H1 (cell line): ENCODE measurements around the gene DNAI2. TPM values are rescaled to one million over a fixed set of nuclear protein-coding genes. Genes with fewer than 3 reads are reported as not detected.

Experiments
- CTCF ChIA-PET: fragments of 300-600 bp; sonication (Branson Sonifier 250); formaldehyde crosslinking; loops from one replicate; lab custom pipeline; 2021; ENCODE audit not compliant: partially characterized antibody; lab: Charles Lee
- POLR2A ChIA-PET: fragments of 300-600 bp; sonication (Branson Sonifier 250); formaldehyde crosslinking; loops from one replicate; lab custom pipeline; 2021; ENCODE audit warnings: inconsistent platforms; ENCODE audit not compliant: partially characterized antibody; lab: Charles Lee
- DNase-seq, 2 experiments: peaks; one replicate each; pipeline versions ENCODE4 v3.0.0 to v3.0.0-alpha.2; 2010 to 2022; ENCODE audit warnings: low spot score in 2 of 2, low read depth in 1 of 2, mixed read lengths in 1 of 2
- FAIRE-seq: peaks from 2 replicates; lab custom pipeline; 2011; peaks lifted over from hg19 to GRCh38; lab: Jason Lieb, UNC
- H2AFZ ChIP-seq: 2 replicates; pipeline ENCODE4 v1.8.1; 2012; ENCODE audit warnings: low read length, inconsistent platforms
- H2AK5ac ChIP-seq: 2 replicates; pipeline ENCODE4 v1.6.1; 2013; ENCODE audit warnings: low read depth, low read length
- H2BK120ac ChIP-seq: replicated peaks from 2 replicates; pipeline ENCODE3; 2013; ENCODE audit warnings: low read depth, low read length, inconsistent platforms
- H2BK12ac ChIP-seq: 2 replicates; pipeline ENCODE4 v1.6.1; 2013; ENCODE audit warnings: low read depth, low read length
- H2BK15ac ChIP-seq: 2 replicates; pipeline ENCODE4 v1.6.1; 2013; ENCODE audit warnings: low read length
- H2BK20ac ChIP-seq: 2 replicates; pipeline ENCODE4 v1.6.1; 2013; ENCODE audit warnings: low read length
- H2BK5ac ChIP-seq: 2 replicates; pipeline ENCODE4 v1.6.1; 2013; ENCODE audit warnings: low read depth, low read length
- H3K14ac ChIP-seq: 2 replicates; pipeline ENCODE4 v1.6.1; 2013; ENCODE audit warnings: inconsistent platforms; ENCODE audit not compliant: insufficient read length
- H3K18ac ChIP-seq: 2 replicates; pipeline ENCODE4 v1.6.1; 2013; ENCODE audit warnings: low read length; ENCODE audit errors: extremely low read depth
- H3K23ac ChIP-seq: 2 replicates; pipeline ENCODE4 v1.6.1; 2013; ENCODE audit warnings: inconsistent platforms; ENCODE audit not compliant: insufficient read length
- H3K23me2 ChIP-seq: 2 replicates; pipeline ENCODE4 v1.6.1; 2013; ENCODE audit warnings: low read depth, low read length
- H3K27ac ChIP-seq: 2 replicates; pipeline ENCODE4 v1.6.1; 2011; ENCODE audit warnings: low read depth, low read length, inconsistent platforms
- H3K27me3 ChIP-seq, 4 experiments: replicated peaks in 1 of 4; 1 replicate in 1 of 4; 2 replicates in 3 of 4; pipeline versions ENCODE4 v1.6.1 to v1.8.1; 2011 to 2013; ENCODE audit warnings: low read length in 3 of 4, mild to moderate bottlenecking in 3 of 4, inconsistent platforms in 2 of 4, mixed read lengths in 2 of 4, moderate library complexity in 1 of 4; ENCODE audit not compliant: control insufficient read depth in 3 of 4, insufficient read depth in 3 of 4; ENCODE audit errors: extremely low read depth in 1 of 4
- H3K36me3 ChIP-seq, 4 experiments: 2 replicates each; pipeline versions ENCODE4 v1.6.1 to v1.8.1; 2011 to 2013; ENCODE audit warnings: mild to moderate bottlenecking in 4 of 4, low read length in 3 of 4, moderate library complexity in 2 of 4, control low read depth in 1 of 4, inconsistent platforms in 1 of 4; ENCODE audit not compliant: insufficient read depth in 4 of 4, control insufficient read depth in 2 of 4
- H3K4ac ChIP-seq: replicated peaks from 2 replicates; pipeline ENCODE3; 2013; ENCODE audit warnings: low read length, low read depth, mixed read lengths, inconsistent platforms; ENCODE audit not compliant: insufficient read length
- H3K4me1 ChIP-seq, 4 experiments: replicated peaks in 1 of 4; 1 replicate in 1 of 4; 2 replicates in 3 of 4; pipeline versions ENCODE4 v1.6.1 to v1.8.1; 2011 to 2013; ENCODE audit warnings: low read length in 3 of 4, inconsistent platforms in 2 of 4, mixed read lengths in 1 of 4; ENCODE audit not compliant: insufficient read depth in 4 of 4, control insufficient read depth in 3 of 4
- H3K4me2 ChIP-seq, 2 experiments: 2 replicates each; pipeline versions ENCODE4 v1.6.1 to v1.8.1; 2011 to 2013; ENCODE audit warnings: low read depth in 2 of 2, low read length in 2 of 2, control low read depth in 1 of 2, inconsistent platforms in 1 of 2, mild to moderate bottlenecking in 1 of 2; ENCODE audit not compliant: insufficient read depth in 1 of 2
- H3K4me3 ChIP-seq, 4 experiments: fragments of 200-600, 300-600 bp in 1 of 4; sonication (generic), shearing (Covaris generic), sonication (Bioruptor Twin) in 1 of 4; 2 replicates each; pipeline versions ENCODE4 v1.5.1 to v1.8.1; 2011 to 2016; ENCODE audit warnings: low read length in 4 of 4, low read depth in 3 of 4, control low read depth in 2 of 4, inconsistent platforms in 2 of 4, mild to moderate bottlenecking in 2 of 4, mixed read lengths in 1 of 4, moderate library complexity in 1 of 4; ENCODE audit not compliant: insufficient read depth in 2 of 4; ENCODE audit errors: extremely low read depth in 1 of 4
- H3K56ac ChIP-seq: replicated peaks from 2 replicates; pipeline ENCODE3; 2013; ENCODE audit warnings: low read depth, mild to moderate bottlenecking, mixed read lengths, low read length, inconsistent platforms; ENCODE audit not compliant: insufficient read length
- H3K79me1 ChIP-seq: 2 replicates; pipeline ENCODE4 v1.6.1; 2013; ENCODE audit warnings: low read depth, low read length, control low read depth
- H3K79me2 ChIP-seq, 2 experiments: 2 replicates each; pipeline versions ENCODE4 v1.6.1 to v1.8.1; 2012 to 2013; ENCODE audit warnings: low read length in 2 of 2, mild to moderate bottlenecking in 2 of 2, inconsistent platforms in 1 of 2; ENCODE audit not compliant: insufficient read depth in 2 of 2, control insufficient read depth in 1 of 2
- H3K9ac ChIP-seq, 4 experiments: replicated peaks in 1 of 4; 1 replicate in 1 of 4; 2 replicates in 3 of 4; pipeline versions ENCODE4 v1.6.1 to v1.8.1; 2011 to 2013; ENCODE audit warnings: low read depth in 3 of 4, low read length in 3 of 4, control low read depth in 2 of 4, mild to moderate bottlenecking in 2 of 4, moderate library complexity in 2 of 4, inconsistent platforms in 1 of 4; ENCODE audit errors: extremely low read depth in 1 of 4
- H3K9me3 ChIP-seq, 2 experiments: 2 replicates each; pipeline versions ENCODE4 v1.6.1 to v1.8.1; 2012 to 2013; ENCODE audit warnings: mild to moderate bottlenecking in 2 of 2, moderate library complexity in 2 of 2, control low read depth in 1 of 2, inconsistent platforms in 1 of 2, low read depth in 1 of 2, low read length in 1 of 2, mixed read lengths in 1 of 2; ENCODE audit not compliant: insufficient read depth in 2 of 2
- H4K20me1 ChIP-seq, 2 experiments: replicated peaks in 1 of 2; 2 replicates each; pipeline versions ENCODE3 to v1.8.1; 2011 to 2013; ENCODE audit warnings: inconsistent platforms in 2 of 2, low read length in 2 of 2, mild to moderate bottlenecking in 1 of 2; ENCODE audit not compliant: insufficient read depth in 2 of 2, control insufficient read depth in 1 of 2
- H4K5ac ChIP-seq: 2 replicates; pipeline ENCODE4 v1.6.1; 2013; ENCODE audit warnings: low read length, low read depth, mixed read lengths, inconsistent platforms; ENCODE audit not compliant: insufficient read length
- H4K8ac ChIP-seq: 2 replicates; pipeline ENCODE4 v1.8.0; 2013; ENCODE audit warnings: mild to moderate bottlenecking, moderate library complexity, low read length, inconsistent platforms; ENCODE audit not compliant: insufficient read depth; ENCODE audit errors: extremely low read depth
- H4K91ac ChIP-seq: replicated peaks from 2 replicates; pipeline ENCODE3; 2013; ENCODE audit warnings: low read length, mixed read lengths, inconsistent platforms; ENCODE audit not compliant: insufficient read length
- CEBPB ChIP-seq: IDR thresholded peaks from 2 replicates; pipeline ENCODE4 v1.6.1; 2012; ENCODE audit warnings: low read depth, low read length
- EGR1 ChIP-seq: IDR thresholded peaks from 2 replicates; pipeline ENCODE4 v1.6.1; 2011; ENCODE audit warnings: low read depth, low read length, borderline replicate concordance
- EP300 ChIP-seq, 2 experiments: IDR thresholded peaks; 1 replicate in 1 of 2; 2 replicates in 1 of 2; pipeline ENCODE4 v1.6.1; 2011 to 2012; ENCODE audit warnings: low read depth in 2 of 2, low read length in 2 of 2, mild to moderate bottlenecking in 2 of 2, borderline replicate concordance in 1 of 2, inconsistent platforms in 1 of 2, moderate library complexity in 1 of 2
- JUN ChIP-seq: IDR thresholded peaks from 2 replicates; pipeline ENCODE4 v1.6.1; 2011; ENCODE audit warnings: low read depth, mild to moderate bottlenecking, improper control_type of control experiment, low read length
- MAFK ChIP-seq: IDR thresholded peaks from 2 replicates; pipeline ENCODE4 v1.6.1; 2012; ENCODE audit warnings: low read depth, mild to moderate bottlenecking, improper control_type of control experiment, low read length
- NANOG ChIP-seq: IDR thresholded peaks from 2 replicates; pipeline ENCODE4 v1.6.1; 2011; ENCODE audit warnings: low read length, low read depth, mild to moderate bottlenecking, inconsistent platforms; ENCODE audit not compliant: insufficient read depth, poor library complexity, severe bottlenecking
- NRF1 ChIP-seq: IDR thresholded peaks from 2 replicates; pipeline ENCODE4 v1.6.1; 2011; ENCODE audit warnings: mild to moderate bottlenecking, low read depth, low read length, improper control_type of control experiment
- PHF8 ChIP-seq: fragments of 200-600 bp; sonication (generic); conservative IDR thresholded peaks from 2 replicates; pipeline ENCODE4 v1.7.1; 2012; ENCODE audit warnings: low read depth, mild to moderate bottlenecking, inconsistent platforms, low read length, moderate library complexity
- POLR2AphosphoS5 ChIP-seq: IDR thresholded peaks from 2 replicates; pipeline ENCODE4 v1.6.1; 2011; ENCODE audit warnings: low read depth, low read length
- TAF7 ChIP-seq: optimal IDR thresholded peaks from 2 replicates; pipeline ENCODE3; 2011; ENCODE audit warnings: low read depth, mild to moderate bottlenecking, inconsistent platforms, low read length, moderate library complexity, borderline replicate concordance
- WGBS, 2 experiments: shearing (Covaris generic) in 1 of 2; methylation state at CpG; one replicate each; pipeline versions ENCODE4 v1.1.6 to v1.1.7; 2013 to 2015; ENCODE audit warnings: low lambda C conversion rate in 2 of 2, mixed read lengths in 2 of 2, inconsistent platforms in 1 of 2, low coverage in 1 of 2, missing lambda C conversion rate in 1 of 2; ENCODE audit not compliant: insufficient replicate concordance in 2 of 2, insufficient coverage in 1 of 2, insufficient read length in 1 of 2; ENCODE audit errors: extremely low coverage in 1 of 2, missing lambda C conversion rate in 1 of 2; 5-methylcytosine and 5-hydroxymethylcytosine counted together
- polyA plus RNA-seq, 7 experiments: library from polyadenylated mRNA; depleted of rRNA in 3 of 7; stranded (reverse) in 5 of 7; unstranded in 2 of 7; fragments of >200 nt in 5 of 7; fragments of 200-250 nt in 2 of 7; gene quantifications; 1 replicate in 5 of 7; 2 replicates in 1 of 7; 4 replicates in 1 of 7; pipeline versions ENCODE4 v1.2.1 to v1.2.3, GENCODE V29; 2011 to 2013; ENCODE audit warnings: missing spikeins in 2 of 7, mixed read lengths in 2 of 7
- total RNA-seq: library from RNA; stranded (reverse); fragmentation: NEBNext Ultra II Directional; extraction: Animal tissue kit (Norgen Biotek cat#: 25700); gene quantifications from 2 replicates; pipeline ENCODE4 v1.2.1, GENCODE V29; 2021
- TF ChIP-seq, protein P1 (sequence below): IDR thresholded peaks from 2 replicates; pipeline ENCODE4 v1.6.1; 2011; ENCODE audit warnings: low read depth, mild to moderate bottlenecking, low read length; ENCODE audit not compliant: insufficient read depth
- TF ChIP-seq, protein P2 (sequence below): IDR thresholded peaks from 2 replicates; pipeline ENCODE4 v1.6.1; 2012; ENCODE audit warnings: inconsistent platforms

DNAI2 gene
- total and polyA plus RNA-seq, 2 of the 8 experiments (the other 6 are each of a cell fraction or from before 2014, with no cell fraction given), result 0.08 to 0.15 TPM

DNA sequence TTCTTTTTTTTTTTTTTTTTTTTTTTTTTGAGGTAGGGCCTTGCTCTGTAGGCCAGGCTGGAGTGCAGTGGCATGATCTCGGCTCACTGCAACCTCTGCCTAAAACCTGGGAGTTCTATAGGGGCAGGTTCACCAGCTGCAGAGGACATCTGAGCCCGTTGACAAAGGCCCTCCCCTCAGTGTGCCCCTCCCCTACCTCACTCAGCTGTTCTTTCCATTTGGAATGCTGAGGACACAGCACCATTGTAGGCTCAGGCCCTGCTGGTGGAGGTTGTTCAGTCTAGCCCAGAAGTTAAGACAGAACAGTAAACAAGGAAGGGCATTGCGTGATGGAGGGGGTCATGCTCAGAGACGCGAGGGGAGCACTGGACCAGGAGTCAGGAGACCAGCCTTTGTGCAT, 30.1 kb downstream of the DNAI2 start:
- Histone ChIP-seq H4K91ac (no peak overlapping the region), H3K23ac (no peak overlapping the region), H3K27ac (no peak overlapping the region), H2BK120ac (no peak overlapping the region), H3K27me3 (no peaks in the 10 kb centered on the region), H2AK5ac (no peak overlapping the region), H3K79me1 (no peaks in the 10 kb centered on the region), H4K20me1 (no peaks in the 10 kb centered on the region), H2BK15ac (no peak overlapping the region), H2BK5ac (no peak overlapping the region), H3K4ac (no peak overlapping the region), H3K23me2 (no peaks in the 10 kb centered on the region), H3K9ac (no peak overlapping the region), H3K36me3 (no peaks in the 10 kb centered on the region), H4K5ac (no peak overlapping the region), H3K4me3 (no peak overlapping the region), H3K18ac (no peak overlapping the region), H2BK20ac (no peak overlapping the region), H3K56ac (no peak overlapping the region), H3K14ac (no peak overlapping the region), H3K4me2 (no peak overlapping the region), H3K9me3 (no peaks in the 10 kb centered on the region), H4K8ac (no peak overlapping the region), H3K79me2 (no peaks in the 10 kb centered on the region), H2BK12ac (no peak overlapping the region), H2AFZ (no peak overlapping the region), H3K4me1 (no peaks in the 10 kb centered on the region)
- TF ChIP-seq POLR2AphosphoS5 (no peak), PHF8 (no peak), NANOG (no peak), CEBPB (no peak), TAF7 (no peak), NRF1 (no peak), EP300 (IDR thresholded peaks at IDR 0.05; ENCODE audit: borderline replicate concordance in 1 of 2, low read depth in 2 of 2, low read length in 2 of 2) (no peak), MAFK (no peak), EGR1 (no peak), JUN (no peak)
- TF ChIP-seq, protein P1, sequence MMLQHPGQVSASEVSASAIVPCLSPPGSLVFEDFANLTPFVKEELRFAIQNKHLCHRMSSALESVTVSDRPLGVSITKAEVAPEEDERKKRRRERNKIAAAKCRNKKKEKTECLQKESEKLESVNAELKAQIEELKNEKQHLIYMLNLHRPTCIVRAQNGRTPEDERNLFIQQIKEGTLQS, result no peak
- TF ChIP-seq, protein P2, sequence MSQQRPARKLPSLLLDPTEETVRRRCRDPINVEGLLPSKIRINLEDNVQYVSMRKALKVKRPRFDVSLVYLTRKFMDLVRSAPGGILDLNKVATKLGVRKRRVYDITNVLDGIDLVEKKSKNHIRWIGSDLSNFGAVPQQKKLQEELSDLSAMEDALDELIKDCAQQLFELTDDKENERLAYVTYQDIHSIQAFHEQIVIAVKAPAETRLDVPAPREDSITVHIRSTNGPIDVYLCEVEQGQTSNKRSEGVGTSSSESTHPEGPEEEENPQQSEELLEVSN, result no peak
- ChIA-PET POLR2A (no interaction called here), CTCF (interaction anchor here (1.0 to 6.6 kb wide), 11 partner anchors 12 to 64 kb away, joined by 3 to 81 read pairs (median 8); partner anchors contain the start of genes BTBD17 and GPR142)
- FAIRE-seq (no peak), DNase-seq (no peak)
- 85% methylated on average over 3 of the region's 5 CpGs; no CpG with 5 or more reads in 1 of the 2 experiments for WGBS, 2 experiments
